Left renal cortex interstitium (tissue), 4 donors: Measurements from ENCODE around the gene CCDC34. TPM values are rescaled to one million over a fixed set of nuclear protein-coding genes. Genes with fewer than 3 reads are reported as not detected.

Experiments
- DNase-seq, 4 donors: peaks; one replicate each; pipeline ENCODE4 v3.0.0-alpha.2; 2013; ENCODE audit warnings: low read depth in 4 of 4, low spot score in 2 of 4, missing footprints in 1 of 4
- polyA plus RNA-seq, 4 donors: library from polyadenylated mRNA; unstranded; fragments of 120-200 nt; gene quantifications; one replicate each; pipeline ENCODE4 v1.2.1, GENCODE V29; 2013; ENCODE audit not compliant: insufficient read length in 4 of 4

Gene CCDC34
- polyA plus RNA-seq, 4 donors = 24.3 to 39.4 (median 30.0) TPM

- DNase-seq = peak in 1 of 4 donors; percentile 36
Measured at GRCh38 chr11:27392278-27393114, 29.5 kb upstream of the CCDC34 start.

GRCh38 chr11:27391331-27392015 lies 28.5 kb upstream of the CCDC34 start:
- DNase-seq = no peak

DNA sequence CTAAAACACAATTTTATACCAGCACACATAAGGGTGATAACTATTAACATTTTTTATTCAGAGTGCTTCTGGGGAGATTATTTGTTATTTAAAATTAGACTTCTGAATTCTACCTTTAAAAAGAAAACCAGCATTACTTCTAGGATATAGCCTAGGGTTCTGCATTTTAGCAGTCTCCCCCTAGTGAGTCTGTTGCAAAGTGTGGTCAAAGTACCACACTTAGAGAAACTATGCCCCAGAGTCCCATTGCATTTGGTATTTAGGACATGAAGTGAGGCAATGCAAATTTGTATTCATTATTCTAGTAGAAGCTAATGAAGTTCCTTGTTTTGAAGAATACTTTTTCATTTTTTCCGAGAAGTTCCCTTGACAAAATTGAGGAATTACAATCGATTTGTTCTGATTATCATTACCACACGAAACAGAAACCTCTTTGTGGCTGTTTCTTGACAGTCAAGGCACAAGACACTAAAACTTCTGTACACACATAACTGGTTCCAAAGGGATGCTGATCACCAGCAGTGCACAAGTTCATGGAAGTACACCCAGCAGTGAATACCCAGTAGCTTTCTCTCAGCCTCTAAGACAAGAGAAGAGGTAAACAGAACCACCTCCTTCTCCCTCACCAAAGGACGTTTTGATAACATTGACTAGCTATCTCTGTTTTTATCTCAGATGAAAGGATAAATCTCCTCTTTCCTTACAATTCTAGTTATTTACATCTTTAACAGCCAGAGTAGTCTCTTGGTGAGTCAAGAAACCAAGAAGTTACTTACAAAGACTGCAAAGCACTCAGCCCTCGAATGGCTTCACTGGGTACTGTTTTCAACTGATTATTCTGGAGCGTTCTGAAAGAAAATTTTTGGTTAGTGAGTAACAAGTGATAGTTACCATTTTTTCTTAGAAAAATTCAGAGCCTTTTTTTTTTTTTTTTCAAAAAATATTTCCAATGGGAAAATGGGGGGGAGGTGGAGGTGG lies 27.6 kb upstream of the CCDC34 start:
- no peak for DNase-seq

DNA sequence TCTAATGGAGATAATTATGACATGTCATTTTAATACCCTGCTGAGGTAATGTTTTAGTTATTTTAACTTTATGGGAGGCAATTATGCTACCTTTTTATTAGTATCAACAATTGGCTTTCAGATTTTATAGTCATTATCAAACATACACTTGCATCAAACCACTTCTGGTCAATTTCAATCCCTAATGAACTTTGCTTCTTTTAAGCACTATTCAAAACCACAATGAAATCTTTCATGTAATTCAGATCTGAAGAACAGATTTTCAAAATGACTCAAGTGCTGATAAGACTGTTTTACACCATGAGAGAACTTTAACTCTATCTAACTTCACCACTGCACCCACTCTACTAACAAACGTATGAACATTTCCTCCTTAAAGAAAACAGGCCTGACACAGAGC lies 25.9 kb upstream of the CCDC34 start:
- no peak for DNase-seq

DNA sequence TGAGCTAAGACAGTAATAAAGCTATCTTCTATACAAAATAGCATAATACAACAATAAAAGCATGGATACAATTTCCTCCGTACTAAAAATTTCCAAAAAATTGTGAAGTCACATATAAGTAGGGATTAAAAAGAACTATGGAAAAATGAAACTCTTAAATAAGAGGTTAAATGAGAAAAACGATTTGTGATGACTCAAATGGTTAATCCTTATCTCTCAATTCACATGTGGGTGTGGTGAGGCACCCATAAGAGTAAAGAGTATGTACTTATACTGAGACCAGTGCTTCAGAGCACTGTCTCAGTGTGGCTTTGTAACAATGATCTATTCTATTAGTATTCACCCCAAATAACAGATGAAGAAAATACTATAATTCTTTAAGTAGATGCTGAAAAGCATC lies 25.0 kb upstream of the CCDC34 start:
- no peak for DNase-seq

- no peak for DNase-seq
Measured at GRCh38 chr11:27387362-27387761, 24.3 kb upstream of the CCDC34 start.

GRCh38 chr11:27386181-27386845 lies 23.3 kb upstream of the CCDC34 start:
- no peak for DNase-seq

DNA sequence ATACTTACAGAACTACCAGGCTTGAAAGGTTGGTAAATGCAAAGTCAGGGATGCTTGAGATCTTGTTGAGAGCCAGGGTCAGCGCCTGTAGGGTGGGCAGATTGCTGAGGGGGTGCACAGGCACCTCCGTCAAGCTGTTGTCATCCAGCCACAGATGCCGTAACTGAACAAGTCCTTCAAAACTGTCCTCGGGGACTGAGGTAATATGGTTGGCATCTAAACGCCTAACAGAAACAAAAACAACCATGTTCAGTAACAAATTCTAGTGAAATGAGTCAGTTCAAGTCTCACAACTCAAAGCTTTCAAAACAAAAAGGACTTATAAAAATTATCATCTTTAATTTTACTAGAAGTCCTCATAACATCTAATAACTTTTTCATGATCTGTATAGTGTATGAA lies 22.2 kb upstream of the CCDC34 start:
- no peak for DNase-seq

DNA sequence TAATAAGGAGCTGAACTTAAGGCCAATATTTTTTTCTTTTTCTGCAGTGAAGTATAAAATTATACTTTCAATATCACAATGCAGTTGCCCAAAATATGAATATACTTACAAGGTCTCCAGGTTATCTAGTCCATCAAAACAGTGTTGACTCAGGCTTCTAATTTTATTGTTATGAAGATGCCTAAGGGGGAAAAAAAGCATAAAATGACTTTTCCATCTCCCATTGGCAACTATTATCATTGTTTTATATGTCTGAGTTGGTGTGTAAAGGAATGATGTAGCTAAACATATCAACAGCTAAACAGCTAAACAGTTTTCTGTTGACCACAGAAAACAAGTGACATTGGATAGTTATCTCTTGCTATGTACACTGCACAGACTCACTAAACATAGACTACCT lies 21.2 kb upstream of the CCDC34 start:
- no peak for DNase-seq

DNA sequence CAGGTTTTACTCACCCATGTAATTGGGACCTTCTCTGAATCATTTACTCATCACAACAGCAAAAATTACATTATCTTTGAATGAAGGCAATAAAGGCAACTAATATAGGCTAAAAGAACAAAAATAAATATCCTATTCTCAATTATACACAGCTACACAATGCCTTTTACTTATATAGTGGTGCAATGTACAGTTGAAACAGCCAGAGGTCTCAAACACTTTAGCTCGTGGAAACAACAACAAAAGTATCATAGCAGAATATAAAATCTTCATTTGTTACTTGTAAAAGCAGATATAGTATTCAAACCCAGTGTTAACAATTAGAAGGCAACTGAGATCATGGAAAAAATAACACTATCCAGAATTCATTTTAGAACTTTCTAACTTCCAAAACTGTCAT lies 20.6 kb upstream of the CCDC34 start:
- DNase-seq = no peak

DNA sequence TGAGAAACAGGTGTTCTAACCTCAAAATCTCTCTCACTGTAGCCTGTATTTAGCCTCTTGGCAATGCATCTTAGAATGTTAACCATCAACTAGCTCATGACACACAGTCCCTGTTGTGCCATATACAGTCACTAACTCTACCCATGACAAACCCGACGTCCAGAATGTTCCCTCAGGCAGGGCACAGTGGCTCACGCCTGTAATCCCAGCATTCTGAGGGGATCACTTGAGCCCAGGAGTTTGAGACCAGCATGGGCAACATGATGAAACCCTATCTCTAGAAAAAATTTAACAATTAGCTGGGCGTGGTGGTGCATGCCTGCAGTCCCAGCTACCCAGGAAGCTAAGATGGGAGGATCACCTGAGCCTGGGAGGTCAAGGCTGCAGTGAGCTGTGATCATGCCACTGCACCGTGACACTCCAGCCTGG lies 18.2 kb upstream of the CCDC34 start:
- DNase-seq = no peak

DNA sequence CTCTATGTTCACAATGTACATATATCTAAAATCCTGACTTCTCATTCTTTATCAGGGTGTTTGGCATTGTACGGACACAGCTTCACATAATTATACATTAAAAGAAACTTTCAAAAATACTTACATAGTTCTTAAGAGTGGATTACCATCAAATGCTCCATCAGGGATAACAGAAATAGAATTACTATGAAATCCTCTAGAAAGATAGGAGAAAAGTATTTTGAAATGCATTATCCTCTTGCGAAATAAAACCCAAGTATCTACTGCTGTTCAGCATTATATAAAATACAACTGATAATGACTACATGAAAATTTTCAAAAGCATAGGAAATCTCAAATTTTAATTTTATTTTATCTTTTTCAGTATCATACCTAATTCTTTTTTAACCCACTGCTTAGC lies 17.8 kb upstream of the CCDC34 start:
- no peak for DNase-seq

- no peak for DNase-seq
Measured at GRCh38 chr11:27379449-27379848, 16.4 kb upstream of the CCDC34 start.

- DNase-seq = no peak
Measured at GRCh38 chr11:27375370-27375769, 12.4 kb upstream of the CCDC34 start.

DNA sequence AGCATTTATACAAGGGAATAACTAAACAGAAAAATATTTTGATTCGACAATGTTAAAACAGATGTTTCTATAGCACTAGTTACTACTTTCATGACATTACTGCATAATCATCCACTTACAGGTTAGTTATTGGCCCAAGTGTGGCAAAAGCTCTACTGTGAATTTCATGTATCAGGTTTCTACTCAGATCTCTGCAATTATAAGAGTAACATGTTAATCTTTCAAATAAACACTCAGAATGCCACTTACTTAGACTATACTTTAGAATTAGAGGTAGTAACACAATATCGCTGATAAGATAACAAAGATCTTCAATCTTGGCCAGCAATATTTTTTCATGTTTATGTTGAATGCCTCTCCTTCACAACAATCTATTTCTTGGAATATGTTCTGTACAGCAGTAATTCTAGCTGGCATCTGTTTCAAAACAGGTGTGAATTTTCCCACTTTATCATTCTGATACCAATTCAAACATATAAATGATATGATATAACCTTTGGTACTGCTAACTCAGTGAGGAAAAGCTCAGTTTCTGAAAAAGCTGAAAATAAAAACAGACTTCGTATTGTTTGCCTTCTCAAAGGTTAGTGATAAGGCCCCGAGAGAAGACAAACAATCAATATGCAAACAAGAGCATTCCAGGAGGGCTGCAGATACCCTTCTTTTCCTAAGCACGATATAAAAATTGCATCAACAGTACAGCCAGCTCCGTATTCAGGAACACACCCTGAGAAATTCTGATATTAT lies 11.0 kb upstream of the CCDC34 start:
- no peak for DNase-seq

DNA sequence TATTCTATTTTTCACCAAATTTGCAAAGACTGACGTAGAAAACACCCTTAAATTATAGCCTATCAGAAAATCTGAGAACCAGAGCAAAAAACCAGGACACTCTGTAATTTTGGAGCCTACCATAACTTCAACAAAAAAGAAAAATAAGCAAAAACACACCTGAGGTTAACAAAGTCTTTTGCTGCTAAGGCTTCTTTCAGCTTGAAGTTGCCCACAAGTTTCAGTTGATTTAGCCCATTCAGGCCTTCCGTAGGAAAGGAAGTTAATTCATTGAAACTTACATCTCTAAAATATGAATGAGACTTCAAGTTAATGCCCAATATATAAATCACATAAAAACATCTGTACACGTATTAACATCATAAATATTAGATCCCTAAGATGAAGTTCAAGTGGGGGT lies 10.4 kb upstream of the CCDC34 start:
- no peak for DNase-seq

- no peak for DNase-seq
Measured at GRCh38 chr11:27372164-27372563, 9.1 kb upstream of the CCDC34 start.

- no peak for DNase-seq
Measured at GRCh38 chr11:27371489-27371888, 8.5 kb upstream of the CCDC34 start.

DNA sequence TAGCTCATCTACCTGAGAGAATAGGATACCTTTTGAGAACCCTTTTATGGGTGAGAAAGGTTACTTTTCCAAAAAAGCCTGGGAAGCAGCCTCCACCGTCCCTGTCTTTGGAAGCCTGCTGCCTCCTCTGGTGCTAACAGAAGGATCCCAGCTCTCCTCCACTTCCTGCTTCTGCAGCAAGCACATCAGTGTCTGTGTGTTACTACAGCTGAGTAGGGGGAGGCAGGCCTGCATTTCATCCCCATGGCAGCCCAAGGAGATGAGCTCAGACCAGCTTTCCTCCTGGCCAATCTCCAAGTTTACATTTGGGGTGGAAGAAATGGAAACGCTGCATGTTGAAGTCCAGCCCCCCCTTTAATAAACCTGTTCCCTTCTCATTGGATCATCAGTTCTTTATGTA lies 7.4 kb upstream of the CCDC34 start:
- DNase-seq = no peak

DNA sequence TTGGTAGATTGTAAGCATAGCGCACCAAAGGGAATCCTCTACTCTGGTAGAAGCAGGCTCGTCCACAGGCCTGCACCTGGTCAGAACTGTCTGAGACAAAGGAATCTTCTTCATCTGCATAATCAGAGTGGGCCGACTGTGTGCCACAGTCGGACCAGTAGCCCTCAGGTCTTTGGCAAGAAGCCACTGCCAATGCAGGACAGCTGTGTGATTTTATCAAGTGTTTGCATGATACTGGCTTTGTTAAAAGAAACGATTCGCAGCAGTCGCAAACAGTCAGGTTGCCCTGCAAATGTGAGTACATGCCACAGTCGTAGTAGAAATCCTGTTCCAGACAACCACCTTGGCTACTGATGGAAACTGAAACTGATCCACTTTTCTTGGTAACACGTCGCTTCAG lies 4.9 kb upstream of the CCDC34 start:
- no peak for DNase-seq
